Activated CD8-positive, alpha-beta T cell treated with anti-CD3 and anti-CD28 coated beads for 36 hours (primary cell): ENCODE data around the gene CEND1. TPM values are rescaled to one million over a fixed set of nuclear protein-coding genes. Genes with fewer than 3 reads are reported as not detected.

Experiments used
- ATAC-seq: fragments of 200-7000 bp; cut with Tn5 transposase; one replicate; pipeline ENCODE4 v1.10.0; 2021; ENCODE audit warnings: mild to moderate bottlenecking, moderate library complexity
- CTCF ChIA-PET: fragments of 350-600 bp; sonication (Branson Sonifier 250); formaldehyde crosslinking; loops from one replicate; lab custom pipeline; 2021; ENCODE audit warnings: antibody characterized with exemption; lab: Charles Lee
- POLR2A ChIA-PET: fragments of 350-600 bp; sonication (Branson Sonifier 250); formaldehyde crosslinking; loops from one replicate; lab custom pipeline; 2021; ENCODE audit warnings: antibody characterized with exemption; lab: Charles Lee
- DNase-seq: peaks from one replicate; pipeline ENCODE4 v3.0.0-alpha.2; 2020
- H3K27ac Mint-ChIP-seq: one replicate; pipeline ENCODE4 v1.8.0; 2021; ENCODE audit warnings: mild to moderate bottlenecking, mixed read lengths
- H3K27me3 Mint-ChIP-seq: one replicate; pipeline ENCODE4 v1.8.0; 2021; ENCODE audit warnings: mixed read lengths
- H3K36me3 Mint-ChIP-seq: one replicate; pipeline ENCODE4 v1.8.0; 2021; ENCODE audit warnings: low read depth, mixed read lengths
- H3K4me1 Mint-ChIP-seq: one replicate; pipeline ENCODE4 v1.8.0; 2021; ENCODE audit warnings: low read depth, mixed read lengths
- H3K4me3 Mint-ChIP-seq: one replicate; pipeline ENCODE4 v1.8.0; 2021; ENCODE audit warnings: mild to moderate bottlenecking, moderate library complexity, mixed read lengths
- H3K9me3 Mint-ChIP-seq: one replicate; pipeline ENCODE4 v1.8.0; 2021; ENCODE audit warnings: mixed read lengths
- intact Hi-C: fragments of 100-400 bp; cut with micrococcal nuclease; formaldehyde crosslinking; loops from one replicate; pipeline ENCODE4 v1.10.0; 2022
- total RNA-seq, 2 experiments: library from RNA; stranded (reverse); gene quantifications; one replicate each; pipeline ENCODE4 v1.2.3, GENCODE V29; 2021
- TF ChIP-seq, protein P1 (sequence below): fragments of 200-600 bp; IDR thresholded peaks from one replicate; pipeline ENCODE4 v1.8.0; 2022; ENCODE audit warnings: antibody characterized with exemption, mild to moderate bottlenecking

Gene CEND1
- total RNA-seq, 2 experiments from 2014 or later, result 0.20 to 0.25 TPM

DNA sequence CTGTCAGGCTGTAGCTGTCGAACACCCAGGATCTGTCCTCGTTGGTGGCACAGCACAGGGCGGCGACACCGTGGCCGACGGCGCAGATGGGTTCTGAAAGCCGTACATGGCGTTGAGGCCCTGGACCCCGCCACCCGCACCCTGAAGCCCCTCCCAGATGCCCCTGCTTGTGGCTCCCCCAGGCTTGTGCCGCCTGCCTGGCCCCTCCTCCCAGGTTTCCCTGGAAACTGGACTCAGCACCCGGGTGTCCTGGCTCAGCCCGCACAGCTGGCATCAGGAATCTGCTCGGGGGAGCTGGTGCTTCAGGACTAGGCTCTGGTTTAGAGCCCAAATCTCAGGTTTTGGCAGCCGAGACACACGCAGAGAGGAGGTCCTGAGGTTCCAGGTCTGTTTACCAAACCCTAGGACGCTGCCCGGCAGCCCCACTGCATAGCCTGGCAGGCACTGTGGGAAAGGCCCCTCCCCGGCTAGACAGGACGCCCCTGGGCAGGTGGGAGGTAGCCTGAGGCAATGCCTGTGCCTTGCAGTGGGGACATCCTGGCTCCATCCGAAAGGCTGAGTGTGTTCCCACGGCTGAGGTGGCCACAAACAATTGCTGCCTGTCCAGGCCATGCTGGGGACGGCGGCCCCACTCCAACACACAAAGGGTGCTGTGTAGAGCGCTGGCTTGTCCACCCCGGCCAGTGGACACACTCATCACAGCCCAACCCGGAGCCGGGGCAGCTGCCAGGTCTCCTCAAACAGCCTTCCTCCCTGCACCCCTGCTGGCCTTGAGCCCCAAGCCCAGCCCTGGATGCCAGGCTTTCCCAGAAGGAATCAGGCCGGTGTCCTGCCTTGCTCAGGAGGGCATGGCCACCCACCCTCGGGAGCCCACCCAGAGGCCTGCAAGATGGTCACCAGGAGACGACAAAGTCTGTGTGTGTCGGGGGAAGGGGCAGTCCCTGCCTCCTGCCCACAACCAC is 17.2 kb downstream of the CEND1 start:
- H3K27me3 Mint-ChIP-seq, result no peaks in the 10 kb centered on the region
- no peak overlapping the region for H3K4me3 Mint-ChIP-seq
- POLR2A ChIA-PET, result interaction anchor here (1.1 to 1.3 kb wide), 2 partner anchors 13 to 26 kb away, joined by 4 to 5 read pairs; partner anchors contain the start of gene TALDO1
- intact Hi-C loops, result no loop called here
- ATAC-seq, result no peak
- TF ChIP-seq, protein P1, sequence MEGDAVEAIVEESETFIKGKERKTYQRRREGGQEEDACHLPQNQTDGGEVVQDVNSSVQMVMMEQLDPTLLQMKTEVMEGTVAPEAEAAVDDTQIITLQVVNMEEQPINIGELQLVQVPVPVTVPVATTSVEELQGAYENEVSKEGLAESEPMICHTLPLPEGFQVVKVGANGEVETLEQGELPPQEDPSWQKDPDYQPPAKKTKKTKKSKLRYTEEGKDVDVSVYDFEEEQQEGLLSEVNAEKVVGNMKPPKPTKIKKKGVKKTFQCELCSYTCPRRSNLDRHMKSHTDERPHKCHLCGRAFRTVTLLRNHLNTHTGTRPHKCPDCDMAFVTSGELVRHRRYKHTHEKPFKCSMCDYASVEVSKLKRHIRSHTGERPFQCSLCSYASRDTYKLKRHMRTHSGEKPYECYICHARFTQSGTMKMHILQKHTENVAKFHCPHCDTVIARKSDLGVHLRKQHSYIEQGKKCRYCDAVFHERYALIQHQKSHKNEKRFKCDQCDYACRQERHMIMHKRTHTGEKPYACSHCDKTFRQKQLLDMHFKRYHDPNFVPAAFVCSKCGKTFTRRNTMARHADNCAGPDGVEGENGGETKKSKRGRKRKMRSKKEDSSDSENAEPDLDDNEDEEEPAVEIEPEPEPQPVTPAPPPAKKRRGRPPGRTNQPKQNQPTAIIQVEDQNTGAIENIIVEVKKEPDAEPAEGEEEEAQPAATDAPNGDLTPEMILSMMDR, result no peak
- H3K4me1 Mint-ChIP-seq, result peaks cover 16% of the 10 kb centered on the region
- CTCF ChIA-PET, result no interaction called here
- H3K36me3 Mint-ChIP-seq, result peaks cover 21% of the 10 kb centered on the region
- no peak overlapping the region for H3K27ac Mint-ChIP-seq
- no peak for DNase-seq
- no peaks in the 10 kb centered on the region for H3K9me3 Mint-ChIP-seq

DNA sequence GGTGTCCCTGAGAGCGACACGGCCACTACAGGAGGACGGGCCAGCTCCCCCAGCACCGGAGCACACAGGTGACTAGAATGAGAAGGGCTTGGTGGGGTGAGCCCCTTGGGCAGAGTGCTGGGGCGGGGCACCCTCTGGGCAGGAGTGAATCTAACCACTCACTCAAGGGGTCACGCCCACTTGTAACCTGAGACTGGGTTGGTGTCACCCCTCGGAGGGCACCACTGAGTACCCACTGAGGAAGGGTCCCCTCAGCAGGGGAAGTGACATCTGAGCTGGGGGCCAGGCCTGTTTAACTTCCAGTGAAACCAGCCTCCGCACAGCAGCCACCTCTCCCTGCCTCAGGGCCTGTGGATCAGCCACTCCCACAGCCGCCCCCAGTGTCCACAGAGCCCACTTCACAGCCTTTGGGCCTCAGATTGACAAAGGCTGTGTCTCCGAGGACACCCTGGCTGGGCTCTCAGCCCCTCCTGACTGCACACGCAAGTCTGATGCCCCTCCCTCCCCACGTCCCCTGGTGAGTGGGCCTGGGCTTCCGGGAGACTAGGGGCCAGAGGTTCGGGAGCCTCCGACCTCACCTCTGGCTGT is 18.2 kb downstream of the CEND1 start:
- CTCF ChIA-PET, result no interaction called here
- H3K27ac Mint-ChIP-seq, result no peak overlapping the region

DNA sequence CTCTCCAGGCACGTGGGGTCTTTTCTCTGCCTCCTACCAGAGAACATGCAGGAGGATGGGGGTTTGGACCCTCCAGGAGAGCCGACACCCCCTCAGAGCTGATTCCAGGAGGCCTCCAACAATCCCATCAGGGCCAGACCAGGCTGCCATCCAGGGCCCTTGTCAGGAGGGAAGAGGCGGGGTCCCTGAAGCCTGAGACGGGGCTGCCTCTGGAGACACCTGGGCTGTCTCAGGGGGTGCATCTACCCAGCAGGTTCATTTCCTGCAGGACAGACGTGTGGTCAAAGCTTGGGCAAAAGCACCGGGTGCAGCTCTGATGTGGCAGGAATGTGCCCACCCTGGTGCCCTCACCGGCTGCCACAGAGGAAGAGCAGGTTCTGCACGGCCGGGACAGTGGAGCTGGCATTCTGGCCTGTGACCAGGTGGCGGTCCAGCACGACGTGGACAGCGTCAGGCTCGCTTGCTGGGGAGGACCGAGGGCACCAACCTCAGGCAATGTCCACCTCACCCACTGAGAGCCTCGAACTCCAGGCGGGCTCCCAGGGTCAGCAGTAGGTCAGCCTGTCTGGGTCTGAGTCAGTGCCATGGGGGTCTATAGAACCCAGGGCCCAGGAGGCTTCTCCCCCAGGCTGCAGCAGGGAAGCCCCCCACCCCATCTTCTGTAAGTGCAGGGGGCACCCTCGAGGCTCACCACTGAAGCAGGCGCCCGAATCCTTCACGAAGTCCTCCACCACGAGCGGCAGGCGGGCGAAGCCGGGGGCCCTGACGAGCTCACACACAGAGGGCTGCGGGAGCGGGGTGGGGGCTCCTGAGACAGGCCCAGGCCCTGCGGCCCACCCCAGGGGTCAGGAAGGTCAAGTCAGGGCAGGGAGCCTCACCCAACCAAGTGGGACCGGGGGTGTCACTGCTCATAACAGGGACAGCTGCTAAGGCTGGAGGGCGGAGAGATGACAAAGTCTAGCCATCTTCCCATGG is 19.0 kb downstream of the CEND1 start:
- ChIA-PET CTCF (no interaction called here), POLR2A (interaction anchor here (1.1 to 1.5 kb wide), 3 partner anchors 11 to 35 kb away, joined by 3 to 5 read pairs (median 4); partner anchors contain the start of gene CEND1)

More for the DNA sequence above, 18.2 kb downstream of the CEND1 start:
- DNase-seq, result no peak
- intact Hi-C loops, result no loop called here
- POLR2A ChIA-PET, result interaction anchor here (1.3 kb wide), 1 partner anchor 12 kb away, joined by 5 read pairs; no protein-coding TSS in a partner anchor
- H3K4me1 Mint-ChIP-seq, result peaks cover 17% of the 10 kb centered on the region
- TF ChIP-seq, protein P1, result no peak
- no peaks in the 10 kb centered on the region for H3K27me3 Mint-ChIP-seq
- no peak overlapping the region for H3K4me3 Mint-ChIP-seq
- H3K9me3 Mint-ChIP-seq, result no peaks in the 10 kb centered on the region
- ATAC-seq, result no peak
- peaks cover 22% of the 10 kb centered on the region for H3K36me3 Mint-ChIP-seq

DNA sequence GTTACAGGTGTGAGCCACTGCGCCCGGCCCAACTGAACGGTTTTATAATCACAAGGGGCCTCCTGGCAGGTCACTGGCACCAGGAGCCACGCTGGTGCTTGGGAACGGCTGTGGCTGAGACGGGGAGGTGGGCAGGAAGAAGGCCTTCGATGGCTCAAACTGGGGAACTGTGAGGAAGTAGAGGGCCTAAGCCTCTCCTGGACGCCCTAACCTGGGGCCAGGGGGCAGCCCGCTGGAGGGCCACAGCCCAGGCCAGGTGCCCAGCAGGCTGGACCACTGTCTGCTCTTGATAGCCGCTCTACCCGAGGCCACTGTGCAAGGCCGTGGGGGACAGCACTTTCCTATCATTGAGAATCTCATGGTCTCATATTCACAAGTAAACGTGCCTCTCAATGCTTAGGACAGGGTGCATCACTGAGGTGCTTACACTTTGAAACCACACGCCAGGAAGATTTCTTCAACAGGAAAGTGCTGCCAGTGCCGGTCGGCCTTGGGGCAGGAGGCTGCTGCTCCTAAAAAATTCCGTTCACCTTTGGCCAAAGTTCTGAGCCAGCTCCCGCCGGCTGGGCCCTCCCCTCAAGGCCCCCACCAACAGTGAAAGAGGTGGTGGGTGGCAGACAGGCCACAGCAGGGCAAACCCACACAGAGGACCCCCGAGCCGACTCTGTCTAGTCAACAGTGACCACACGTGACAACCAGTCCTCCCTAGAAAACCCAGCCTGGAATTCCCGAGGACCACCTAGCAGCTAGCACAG is 19.8 kb downstream of the CEND1 start:
- TF ChIP-seq, protein P1, result no peak
- H3K4me1 Mint-ChIP-seq, result peaks cover 10% of the 10 kb centered on the region
- no peaks in the 10 kb centered on the region for H3K9me3 Mint-ChIP-seq
- H3K27ac Mint-ChIP-seq, result no peak overlapping the region
- intact Hi-C loops, result no loop called here
- CTCF ChIA-PET, result no interaction called here
- no peak overlapping the region for H3K4me3 Mint-ChIP-seq
- no peak for DNase-seq
- H3K36me3 Mint-ChIP-seq, result peaks cover 24% of the 10 kb centered on the region
- ATAC-seq, result no peak
- no peaks in the 10 kb centered on the region for H3K27me3 Mint-ChIP-seq
- POLR2A ChIA-PET, result interaction anchor here (0.7 to 1.5 kb wide), 3 partner anchors 20 to 36 kb away, joined by 3 to 4 read pairs (median 3); partner anchors contain the start of gene CEND1

More for the DNA sequence above, 19.0 kb downstream of the CEND1 start:
- peaks cover 25% of the 10 kb centered on the region for H3K36me3 Mint-ChIP-seq
- TF ChIP-seq, protein P1, result no peak
- H3K4me1 Mint-ChIP-seq, result peaks cover 17% of the 10 kb centered on the region
- no peaks in the 10 kb centered on the region for H3K27me3 Mint-ChIP-seq
- ATAC-seq (no peak), DNase-seq (no peak)
- H3K9me3 Mint-ChIP-seq, result no peaks in the 10 kb centered on the region
- H3K27ac Mint-ChIP-seq, result no peak overlapping the region
- intact Hi-C loops, result no loop called here
- H3K4me3 Mint-ChIP-seq, result no peak overlapping the region
